HuH-7.5 (cell line): ENCODE measurements around the gene S100A9.
"Not testable (repeated sequence)": the region's sequence is repeated elsewhere in the genome, so short reads cannot be mapped to it uniquely, and the experiment has no call there.

Experiments used
- DNase-seq: peaks from one replicate; pipeline ENCODE4 v3.0.0; 2011; ENCODE audit warnings: low spot score

Gene S100A9

DNA sequence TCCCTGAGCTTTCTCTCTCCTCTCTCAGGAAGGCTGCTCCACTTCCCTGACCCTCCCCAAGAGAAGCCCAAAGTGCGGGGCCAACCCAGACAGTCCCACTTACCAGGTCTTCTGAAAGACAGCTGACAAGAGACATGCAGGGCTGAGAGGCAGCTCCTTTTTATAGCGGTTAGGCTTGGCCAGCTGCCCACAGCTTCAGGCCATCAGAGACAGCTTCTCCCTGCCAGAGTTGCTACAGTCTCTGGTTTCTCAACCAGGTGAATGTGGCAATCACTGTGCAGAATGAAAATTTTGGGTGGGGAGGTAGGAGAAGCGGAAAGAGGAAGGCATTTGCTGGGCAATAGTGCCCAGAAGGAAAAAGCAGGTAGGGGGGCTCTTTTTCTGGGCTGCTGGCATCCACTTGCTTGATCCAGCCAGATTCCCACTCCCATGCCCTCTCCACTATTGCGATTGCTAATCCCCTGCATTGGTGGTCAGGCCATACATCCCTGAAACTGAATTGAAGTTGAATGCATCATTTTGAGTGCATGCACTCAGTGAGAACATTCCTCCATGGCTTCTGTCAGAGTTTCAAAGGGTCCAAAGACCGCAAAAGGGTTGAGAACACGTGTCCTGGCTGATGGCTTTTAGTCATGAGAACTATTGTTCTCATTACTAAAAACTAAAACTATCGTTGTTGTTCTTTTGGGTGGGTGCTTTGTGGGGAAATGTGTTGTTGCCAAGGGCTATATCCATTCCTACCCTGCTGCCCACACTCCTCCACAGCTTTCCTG lies 33.5 kb downstream of the S100A9 start, which contains the start of gene S100A8:
TSS of gene S100A8 (minus strand) at position 136 of the 773 bp plus-strand sequence. CDS start 538 bp downstream, outside the sequence.
- no peak for DNase-seq

DNA sequence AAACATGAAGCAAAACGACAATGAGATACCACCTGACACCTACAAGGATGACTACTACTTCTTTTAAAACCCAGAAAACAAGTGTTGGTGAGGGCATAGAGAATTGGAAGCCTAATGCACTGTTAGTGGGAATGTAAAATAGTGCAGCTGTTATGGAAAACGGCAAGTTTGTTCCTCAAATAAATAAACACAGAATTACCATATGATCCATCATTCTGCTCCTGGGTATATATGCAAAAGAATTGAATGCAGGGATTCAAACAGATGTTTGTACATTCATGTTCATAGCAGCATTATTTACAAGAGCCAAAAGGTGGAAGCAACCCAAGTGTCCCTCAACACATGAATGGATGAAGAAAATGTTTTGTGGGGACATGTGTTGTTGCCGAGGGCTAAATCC lies 34.6 kb downstream of the S100A9 start:
- no peak for DNase-seq

- DNase-seq: no peak
Measured at GRCh38 chr1:153392822-153393221, 35.2 kb downstream of the S100A9 start.

GRCh38 chr1:153393926-153394325 lies 36.3 kb downstream of the S100A9 start:
- no peak for DNase-seq

GRCh38 chr1:153394391-153394790 lies 36.7 kb downstream of the S100A9 start:
- no peak for DNase-seq

DNA sequence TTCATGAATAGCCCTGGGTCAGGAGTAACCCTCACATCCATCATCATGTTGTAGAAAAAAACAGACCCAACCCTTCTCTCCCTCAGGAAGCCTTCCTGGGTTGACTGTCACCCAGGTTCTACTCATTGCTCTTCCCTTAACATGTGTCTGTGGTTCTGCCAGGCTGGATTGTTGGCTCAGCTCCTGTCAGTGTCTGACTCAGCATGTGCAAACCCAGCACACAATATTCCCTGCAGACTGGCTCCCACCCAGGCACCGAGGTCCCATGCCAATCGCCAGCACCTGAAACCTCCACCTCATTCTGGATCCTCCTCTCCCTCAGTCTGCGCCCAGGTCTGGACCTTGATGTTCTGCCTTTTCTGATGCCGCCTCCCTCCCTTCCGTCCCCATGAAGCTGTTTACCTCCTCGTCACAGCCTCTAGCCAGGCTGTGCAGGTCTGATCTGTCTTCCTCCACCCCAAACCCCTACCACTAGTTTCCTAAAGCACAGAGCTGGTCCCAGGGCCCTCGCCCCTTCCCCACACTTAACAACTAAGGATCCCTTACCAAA lies 37.6 kb downstream of the S100A9 start:
- no peak for DNase-seq

- no peak for DNase-seq
Measured at GRCh38 chr1:153395776-153396175, 38.1 kb downstream of the S100A9 start.

- no peak for DNase-seq
Measured at GRCh38 chr1:153396461-153396860, 38.8 kb downstream of the S100A9 start.

DNA sequence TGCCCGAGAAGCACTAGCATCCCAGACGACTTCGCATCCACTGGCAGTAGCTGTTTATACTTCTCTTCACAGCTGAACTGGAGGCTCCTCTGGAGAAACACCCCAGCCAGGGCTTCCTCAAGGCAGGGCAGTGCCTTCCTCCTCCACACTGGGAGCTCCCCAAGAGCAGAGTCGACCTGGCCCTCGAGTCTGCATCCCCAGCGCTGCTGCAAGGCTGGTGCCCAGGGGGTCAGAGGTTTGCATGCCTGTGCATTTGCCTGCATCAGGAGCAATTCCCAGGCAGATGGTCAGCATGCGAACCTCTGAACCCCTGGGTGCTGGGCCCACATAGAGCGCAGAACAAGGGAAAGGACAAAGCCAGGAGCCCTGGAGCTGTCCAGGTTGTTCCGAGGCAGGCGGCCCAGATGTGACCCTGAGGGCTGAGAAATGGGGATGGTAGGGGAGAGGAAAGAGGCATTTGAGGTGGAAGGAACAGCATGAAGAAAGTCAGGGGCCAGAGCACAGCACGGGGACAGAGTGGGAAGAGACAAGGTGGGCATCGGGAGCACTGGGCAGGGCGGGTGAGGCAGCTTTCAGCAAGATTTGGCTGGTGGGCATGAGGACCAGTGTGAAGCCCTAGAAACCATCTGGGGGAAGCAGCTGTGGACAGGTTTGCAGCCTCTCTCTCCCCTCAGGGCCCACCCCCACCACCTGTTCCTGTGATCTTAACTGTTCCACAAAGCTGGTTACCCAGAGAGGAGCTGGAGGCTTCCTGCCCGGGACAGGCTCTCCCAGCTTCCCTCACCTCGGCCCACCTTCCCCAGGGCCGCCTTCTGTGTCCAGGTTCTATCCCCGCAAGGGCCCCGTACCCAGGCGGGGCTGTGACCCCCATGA lies 39.6 kb downstream of the S100A9 start:
- DNase-seq: no peak

- no peak for DNase-seq
Measured at GRCh38 chr1:153397924-153398651, 40.4 kb downstream of the S100A9 start.

GRCh38 chr1:153399401-153400055 lies 41.9 kb downstream of the S100A9 start:
- DNase-seq: no peak

DNA sequence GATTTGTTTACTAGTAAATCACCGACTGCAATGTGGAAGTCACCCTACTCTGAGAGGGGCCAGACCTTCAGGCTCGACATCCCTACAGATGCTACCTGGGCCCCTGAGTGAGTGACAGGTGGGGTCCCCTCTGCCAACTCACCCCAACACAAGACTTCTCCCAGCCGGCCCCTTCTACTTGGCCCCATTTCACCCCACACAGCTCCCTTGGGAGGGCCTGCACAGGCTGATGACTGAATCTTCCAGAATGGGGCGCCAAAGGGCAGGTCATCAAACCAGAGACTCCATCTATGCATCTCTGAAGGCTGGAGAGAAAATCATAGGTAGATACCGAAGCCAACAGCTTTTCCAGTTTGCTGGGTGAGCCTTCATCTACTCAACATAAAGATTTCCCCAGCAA lies 42.6 kb downstream of the S100A9 start:
- no peak for DNase-seq

GRCh38 chr1:153401461-153401860 lies 43.8 kb downstream of the S100A9 start:
- no peak for DNase-seq

DNA sequence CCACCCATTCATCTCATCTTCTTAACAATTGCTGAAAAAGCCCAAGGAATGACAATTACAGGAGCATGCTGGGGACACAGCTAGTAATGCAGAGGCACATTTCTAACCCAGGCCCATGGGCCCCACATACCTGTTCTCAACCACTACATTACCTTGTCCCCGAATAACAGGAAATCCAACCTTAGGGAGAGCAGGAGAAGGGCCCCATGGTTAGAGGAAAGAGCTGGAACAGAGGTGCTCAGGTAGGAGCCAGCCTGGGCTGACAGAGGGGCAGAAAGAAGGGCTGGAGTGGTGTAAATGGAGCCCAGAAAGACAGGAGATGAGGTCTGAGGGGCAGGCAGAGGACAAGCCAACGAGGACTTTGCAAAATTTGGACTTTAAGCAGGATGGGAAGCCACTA lies 44.6 kb downstream of the S100A9 start:
- no peak for DNase-seq

- DNase-seq: no peak
Measured at GRCh38 chr1:153403421-153404085, 45.9 kb downstream of the S100A9 start.

DNA sequence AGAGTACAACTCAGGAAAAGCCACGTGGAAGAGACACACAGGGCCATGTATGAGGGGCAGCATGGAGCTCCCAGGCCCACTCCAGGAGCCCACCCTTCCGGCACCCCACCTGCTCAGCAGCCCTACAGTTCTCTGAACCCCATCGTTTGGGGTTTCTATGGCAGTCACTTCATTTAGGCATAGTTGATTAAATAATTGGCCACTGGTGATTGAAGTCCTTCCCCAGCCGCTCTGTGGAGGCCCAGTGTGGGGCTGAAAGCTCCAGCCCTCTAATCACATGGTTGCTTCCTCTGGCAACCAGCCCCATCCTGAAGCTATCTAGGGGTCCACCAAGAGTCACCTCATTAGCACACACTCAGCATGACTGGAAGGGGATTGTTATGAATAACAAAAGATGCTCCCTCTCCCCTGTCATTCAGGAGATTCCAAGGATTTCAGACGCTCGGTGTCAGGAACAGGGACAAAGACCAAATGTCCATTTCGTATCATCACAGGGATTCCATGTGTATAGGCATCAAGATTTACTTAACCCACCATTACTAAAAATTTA lies 46.5 kb downstream of the S100A9 start:
- no peak for DNase-seq

- no peak for DNase-seq
Measured at GRCh38 chr1:153404768-153405167, 47.1 kb downstream of the S100A9 start.

GRCh38 chr1:153405825-153406599 lies 48.4 kb downstream of the S100A9 start:
- DNase-seq: not testable (repeated sequence)

DNA sequence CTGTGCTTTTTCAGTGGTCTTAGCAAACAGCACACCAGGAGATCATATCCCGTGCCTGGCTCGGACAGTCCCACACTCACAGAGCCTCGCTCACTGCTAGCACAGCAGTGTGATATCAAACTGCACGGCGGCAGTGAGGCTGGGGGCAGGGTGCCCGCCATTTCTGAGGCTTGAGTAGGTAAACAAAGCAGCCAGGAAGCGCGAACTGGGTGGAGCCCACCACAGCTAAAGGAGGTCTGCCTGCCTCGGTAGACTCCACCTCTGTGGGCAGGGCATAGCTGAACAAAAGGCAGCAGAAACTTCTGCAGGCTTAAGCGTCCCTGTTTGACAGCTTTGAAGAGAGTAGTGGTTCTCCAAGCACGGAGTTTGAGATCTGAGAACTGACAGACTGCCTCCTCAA lies 49.6 kb downstream of the S100A9 start:
- DNase-seq: not testable (repeated sequence)
